ENCODE data around the gene TXLNB.

Gene TXLNB

GRCh38 chr6:139329224-139329623 is 37.4 kb upstream of the TXLNB start:
- H3K27ac ChIP-seq (ENCODE audit: low read depth, low read length), result no peak overlapping the region
- H2AFZ ChIP-seq (ENCODE audit: low read length, unreplicated experiment), result no peak overlapping the region
- no peaks in the 10 kb centered on the region for H3K79me2 ChIP-seq (ENCODE audit: control insufficient read depth, insufficient read depth, low read length, unreplicated experiment)
- no peaks in the 10 kb centered on the region for H3K27me3 ChIP-seq (ENCODE audit: insufficient read depth, low read length)
- peaks cover 4% of the 10 kb centered on the region for H3K4me1 ChIP-seq (ENCODE audit: control insufficient read depth, insufficient read depth, low read length, unreplicated experiment)
- no peak overlapping the region for H3K4me3 ChIP-seq (ENCODE audit: low read depth, low read length)
- no peaks in the 10 kb centered on the region for H3K36me3 ChIP-seq (ENCODE audit: insufficient read depth, low read length)

GRCh38 chr6:139327038-139327437 is 35.2 kb upstream of the TXLNB start:
- H3K36me3 ChIP-seq (ENCODE audit: insufficient read depth, low read length), result no peaks in the 10 kb centered on the region
- no peaks in the 10 kb centered on the region for H3K27me3 ChIP-seq (ENCODE audit: insufficient read depth, low read length)
- no peak overlapping the region for H2AFZ ChIP-seq (ENCODE audit: low read length, unreplicated experiment)
- H3K79me2 ChIP-seq (ENCODE audit: control insufficient read depth, insufficient read depth, low read length, unreplicated experiment), result no peaks in the 10 kb centered on the region
- H3K4me3 ChIP-seq (ENCODE audit: low read depth, low read length), result no peak overlapping the region
- no peaks in the 10 kb centered on the region for H3K4me1 ChIP-seq (ENCODE audit: control insufficient read depth, insufficient read depth, low read length, unreplicated experiment)
- H3K27ac ChIP-seq (ENCODE audit: low read depth, low read length), result no peak overlapping the region

GRCh38 chr6:139325686-139326085 is 33.9 kb upstream of the TXLNB start:
- no peak overlapping the region for H3K4me3 ChIP-seq (ENCODE audit: low read depth, low read length)

GRCh38 chr6:139325125-139325524 is 33.3 kb upstream of the TXLNB start:
- Histone ChIP-seq H3K27me3 (ENCODE audit: insufficient read depth, low read length) (no peaks in the 10 kb centered on the region), H2AFZ (ENCODE audit: low read length, unreplicated experiment) (no peak overlapping the region), H3K36me3 (ENCODE audit: insufficient read depth, low read length) (no peaks in the 10 kb centered on the region), H3K79me2 (ENCODE audit: control insufficient read depth, insufficient read depth, low read length, unreplicated experiment) (no peaks in the 10 kb centered on the region), H3K4me3 (ENCODE audit: low read depth, low read length) (no peak overlapping the region), H3K4me1 (ENCODE audit: control insufficient read depth, insufficient read depth, low read length, unreplicated experiment) (no peaks in the 10 kb centered on the region), H3K27ac (ENCODE audit: low read depth, low read length) (no peak overlapping the region)

More at GRCh38 chr6:139325686-139326085, 33.9 kb upstream of the TXLNB start:
- Histone ChIP-seq H2AFZ (ENCODE audit: low read length, unreplicated experiment) (no peak overlapping the region), H3K27ac (ENCODE audit: low read depth, low read length) (no peak overlapping the region), H3K27me3 (ENCODE audit: insufficient read depth, low read length) (no peaks in the 10 kb centered on the region), H3K36me3 (ENCODE audit: insufficient read depth, low read length) (no peaks in the 10 kb centered on the region), H3K79me2 (ENCODE audit: control insufficient read depth, insufficient read depth, low read length, unreplicated experiment) (no peaks in the 10 kb centered on the region), H3K4me1 (ENCODE audit: control insufficient read depth, insufficient read depth, low read length, unreplicated experiment) (no peaks in the 10 kb centered on the region)

GRCh38 chr6:139324301-139324555 is 32.4 kb upstream of the TXLNB start:
- H3K4me3 ChIP-seq (ENCODE audit: low read depth, low read length), result no peak overlapping the region
- 0 out of 2 replicates have a peak overlapping the region, but pooled peaks have one; percentile 19 for H3K27ac ChIP-seq (ENCODE audit: low read depth, low read length)
- H3K27me3 ChIP-seq (ENCODE audit: insufficient read depth, low read length), result no peaks in the 10 kb centered on the region
- no peaks in the 10 kb centered on the region for H3K79me2 ChIP-seq (ENCODE audit: control insufficient read depth, insufficient read depth, low read length, unreplicated experiment)
- H3K4me1 ChIP-seq (ENCODE audit: control insufficient read depth, insufficient read depth, low read length, unreplicated experiment), result no peaks in the 10 kb centered on the region
- no peak overlapping the region for H2AFZ ChIP-seq (ENCODE audit: low read length, unreplicated experiment)
- H3K36me3 ChIP-seq (ENCODE audit: insufficient read depth, low read length), result no peaks in the 10 kb centered on the region

- H3K4me3 ChIP-seq (ENCODE audit: low read depth, low read length), result peak overlapping the region; percentile 45
- 0 out of 2 replicates have a peak overlapping the region, but pooled peaks have one; percentile 19 for H3K27ac ChIP-seq (ENCODE audit: low read depth, low read length)
- no peaks in the 10 kb centered on the region for H3K4me1 ChIP-seq (ENCODE audit: control insufficient read depth, insufficient read depth, low read length, unreplicated experiment)
- H3K27me3 ChIP-seq (ENCODE audit: insufficient read depth, low read length), result no peaks in the 10 kb centered on the region
- H2AFZ ChIP-seq (ENCODE audit: low read length, unreplicated experiment), result peak overlapping the region; percentile 84
- H3K36me3 ChIP-seq (ENCODE audit: insufficient read depth, low read length), result no peaks in the 10 kb centered on the region
- H3K79me2 ChIP-seq (ENCODE audit: control insufficient read depth, insufficient read depth, low read length, unreplicated experiment), result no peaks in the 10 kb centered on the region
Measured at GRCh38 chr6:139323511-139324300, 31.9 kb upstream of the TXLNB start.

GRCh38 chr6:139320081-139320480 is 28.3 kb upstream of the TXLNB start:
- Histone ChIP-seq H3K79me2 (ENCODE audit: control insufficient read depth, insufficient read depth, low read length, unreplicated experiment) (no peaks in the 10 kb centered on the region), H3K27me3 (ENCODE audit: insufficient read depth, low read length) (no peaks in the 10 kb centered on the region), H3K4me1 (ENCODE audit: control insufficient read depth, insufficient read depth, low read length, unreplicated experiment) (no peaks in the 10 kb centered on the region), H3K27ac (ENCODE audit: low read depth, low read length) (no peak overlapping the region), H3K4me3 (ENCODE audit: low read depth, low read length) (no peak overlapping the region), H2AFZ (ENCODE audit: low read length, unreplicated experiment) (no peak overlapping the region), H3K36me3 (ENCODE audit: insufficient read depth, low read length) (no peaks in the 10 kb centered on the region)

- H3K27ac ChIP-seq (ENCODE audit: low read depth, low read length), result no peak overlapping the region
- H3K4me3 ChIP-seq (ENCODE audit: low read depth, low read length), result no peak overlapping the region
- H2AFZ ChIP-seq (ENCODE audit: low read length, unreplicated experiment), result no peak overlapping the region
- no peaks in the 10 kb centered on the region for H3K79me2 ChIP-seq (ENCODE audit: control insufficient read depth, insufficient read depth, low read length, unreplicated experiment)
- H3K27me3 ChIP-seq (ENCODE audit: insufficient read depth, low read length), result no peaks in the 10 kb centered on the region
- H3K4me1 ChIP-seq (ENCODE audit: control insufficient read depth, insufficient read depth, low read length, unreplicated experiment), result no peaks in the 10 kb centered on the region
- no peaks in the 10 kb centered on the region for H3K36me3 ChIP-seq (ENCODE audit: insufficient read depth, low read length)
Measured at GRCh38 chr6:139316622-139317317, 25.0 kb upstream of the TXLNB start.

GRCh38 chr6:139313784-139314545 is 22.2 kb upstream of the TXLNB start:
- Histone ChIP-seq H3K36me3 (ENCODE audit: insufficient read depth, low read length) (no peaks in the 10 kb centered on the region), H3K27me3 (ENCODE audit: insufficient read depth, low read length) (no peaks in the 10 kb centered on the region), H3K4me3 (ENCODE audit: low read depth, low read length) (no peak overlapping the region), H2AFZ (ENCODE audit: low read length, unreplicated experiment) (no peak overlapping the region), H3K27ac (ENCODE audit: low read depth, low read length) (no peak overlapping the region), H3K79me2 (ENCODE audit: control insufficient read depth, insufficient read depth, low read length, unreplicated experiment) (no peaks in the 10 kb centered on the region), H3K4me1 (ENCODE audit: control insufficient read depth, insufficient read depth, low read length, unreplicated experiment) (peaks cover 5% of the 10 kb centered on the region)

- no peak overlapping the region for H3K27ac ChIP-seq (ENCODE audit: low read depth, low read length)
- peaks cover 12% of the 10 kb centered on the region for H3K4me1 ChIP-seq (ENCODE audit: control insufficient read depth, insufficient read depth, low read length, unreplicated experiment)
Measured at GRCh38 chr6:139313229-139313628, 21.4 kb upstream of the TXLNB start.

More at GRCh38 chr6:139313229-139313628, 21.4 kb upstream of the TXLNB start:
- Histone ChIP-seq H3K27me3 (ENCODE audit: insufficient read depth, low read length) (no peaks in the 10 kb centered on the region), H3K79me2 (ENCODE audit: control insufficient read depth, insufficient read depth, low read length, unreplicated experiment) (no peaks in the 10 kb centered on the region), H3K4me3 (ENCODE audit: low read depth, low read length) (no peak overlapping the region), H3K36me3 (ENCODE audit: insufficient read depth, low read length) (no peaks in the 10 kb centered on the region), H2AFZ (ENCODE audit: low read length, unreplicated experiment) (no peak overlapping the region)
